Dermis microvascular lymphatic vessel endothelial cell (primary cell): Measurements from ENCODE around the gene GATA1. TPM values are rescaled to one million over a fixed set of nuclear protein-coding genes. Genes with fewer than 3 reads are reported as not detected.

Source experiments
- DNase-seq, 2 donors: peaks; one replicate each; pipeline versions ENCODE4 v3.0.0 to v3.0.0-alpha.2; 2010; ENCODE audit warnings: low read depth in 2 of 2
- total RNA-seq: library from RNA; depleted of rRNA; stranded (reverse); fragments of >200 nt; gene quantifications from 2 replicates; pipeline ENCODE4 v1.2.1, GENCODE V29; 2014

GATA1 gene
- total RNA-seq, result not detected in 2 replicates

GRCh38 chrX:48786341-48786800 lies at the start of gene GATA1:
Gene GATA1 (plus strand): TSS chrX:48786590. CDS start chrX:48791110, 4,520 bp downstream.
- DNase-seq, result no peak

- DNase-seq, result no peak
Observed at GRCh38 chrX:48736878-48737212, 49.5 kb upstream of the GATA1 start.

- peak; percentile 97 for DNase-seq
Observed at GRCh38 chrX:48737213-48737938, 49.0 kb upstream of the GATA1 start.

- DNase-seq, result no peak
Observed at GRCh38 chrX:48737940-48738339, 48.5 kb upstream of the GATA1 start.

- DNase-seq, result no peak
Observed at GRCh38 chrX:48741834-48742233, 44.6 kb upstream of the GATA1 start.

- no peak for DNase-seq
Observed at GRCh38 chrX:48745222-48745621, 41.2 kb upstream of the GATA1 start.

GRCh38 chrX:48747415-48748016 lies 38.9 kb upstream of the GATA1 start:
- no peak for DNase-seq

GRCh38 chrX:48749182-48749581 lies 37.2 kb upstream of the GATA1 start:
- no peak for DNase-seq

GRCh38 chrX:48751343-48751742 lies 35.0 kb upstream of the GATA1 start:
- no peak for DNase-seq

- DNase-seq, result no peak
Observed at GRCh38 chrX:48752498-48752897, 33.9 kb upstream of the GATA1 start.

- no peak for DNase-seq
Observed at GRCh38 chrX:48753708-48754228, 32.6 kb upstream of the GATA1 start.

- no peak for DNase-seq
Observed at GRCh38 chrX:48754238-48754637, 32.2 kb upstream of the GATA1 start.

- peak; percentile 25 to 31 for DNase-seq
Observed at GRCh38 chrX:48761674-48762471, 24.5 kb upstream of the GATA1 start, which contains the start of gene GLOD5. Gene GLOD5 (plus strand): TSS chrX:48761747. CDS start chrX:48761791, 44 bp downstream.

- DNase-seq, result no peak
Observed at GRCh38 chrX:48769230-48769629, 17.2 kb upstream of the GATA1 start.

GRCh38 chrX:48770296-48770695 lies 16.1 kb upstream of the GATA1 start:
- no peak for DNase-seq

GRCh38 chrX:48772602-48773001 lies 13.8 kb upstream of the GATA1 start:
- DNase-seq, result no peak

GRCh38 chrX:48776818-48777439 lies 9.5 kb upstream of the GATA1 start:
- no peak for DNase-seq

GRCh38 chrX:48779399-48779798 lies 7.0 kb upstream of the GATA1 start:
- no peak for DNase-seq

- DNase-seq, result no peak
Observed at GRCh38 chrX:48781705-48782104, 4.7 kb upstream of the GATA1 start.

GRCh38 chrX:48782216-48782615 lies 4.2 kb upstream of the GATA1 start:
- DNase-seq, result no peak

GRCh38 chrX:48782795-48783194 lies 3.6 kb upstream of the GATA1 start:
- DNase-seq, result no peak

- DNase-seq, result no peak
Observed at GRCh38 chrX:48784726-48785125, 1.7 kb upstream of the GATA1 start.
